HEK293T (cell line): Measurements from ENCODE around the gene DHX30.

ENCODE experiments used
- FOXM1 ChIP-seq: fragments of 450-650 bp; IDR thresholded peaks from 2 replicates; pipeline ENCODE4 v1.6.1; 2017; ENCODE audit warnings: mild to moderate bottlenecking, borderline replicate concordance
- HDGF ChIP-seq: fragments of 450-650 bp; IDR thresholded peaks from 2 replicates; pipeline ENCODE4 v1.6.1; 2017; ENCODE audit warnings: antibody characterized with exemption, borderline replicate concordance
- NFRKB ChIP-seq: fragments of 450-650 bp; IDR thresholded peaks from 2 replicates; pipeline ENCODE4 v1.6.1; 2016; ENCODE audit warnings: mild to moderate bottlenecking, moderate library complexity
- ZNF384 ChIP-seq: fragments of 450-650 bp; IDR thresholded peaks from 2 replicates; pipeline ENCODE4 v1.6.1; 2016
- TF ChIP-seq, protein P1 (sequence below): fragments of 450-650 bp; IDR thresholded peaks from 2 replicates; pipeline ENCODE4 v1.6.1; 2016

- TF ChIP-seq HDGF: no peak
- no peak for TF ChIP-seq FOXM1
- TF ChIP-seq, protein P1, sequence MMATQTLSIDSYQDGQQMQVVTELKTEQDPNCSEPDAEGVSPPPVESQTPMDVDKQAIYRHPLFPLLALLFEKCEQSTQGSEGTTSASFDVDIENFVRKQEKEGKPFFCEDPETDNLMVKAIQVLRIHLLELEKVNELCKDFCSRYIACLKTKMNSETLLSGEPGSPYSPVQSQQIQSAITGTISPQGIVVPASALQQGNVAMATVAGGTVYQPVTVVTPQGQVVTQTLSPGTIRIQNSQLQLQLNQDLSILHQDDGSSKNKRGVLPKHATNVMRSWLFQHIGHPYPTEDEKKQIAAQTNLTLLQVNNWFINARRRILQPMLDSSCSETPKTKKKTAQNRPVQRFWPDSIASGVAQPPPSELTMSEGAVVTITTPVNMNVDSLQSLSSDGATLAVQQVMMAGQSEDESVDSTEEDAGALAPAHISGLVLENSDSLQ: no peak
- TF ChIP-seq NFRKB: no peak
- TF ChIP-seq ZNF384: no peak
Observed at GRCh38 chr3:47863391-47864128, 60.6 kb downstream of the DHX30 start.
